ENCODE measurements around the gene RARRES2. TPM values are rescaled to one million over a fixed set of nuclear protein-coding genes. Genes with fewer than 3 reads are reported as not detected.
A peak's percentile ranks its signal among the peaks of the same experiment; 100 is the strongest.
"Not testable (repeated sequence)": the region's sequence is repeated elsewhere in the genome, so short reads cannot be mapped to it uniquely, and the experiment has no call there.

The RARRES2 gene
- total RNA-seq, 1 donor: 26.1 TPM

- H3K9me3 ChIP-seq (ENCODE audit: low read depth, low read length): no peaks in the 10 kb centered on the region
- H3K79me2 ChIP-seq (ENCODE audit: insufficient read depth, low read length): peaks cover 7% of the 10 kb centered on the region
- H2AFZ ChIP-seq (ENCODE audit: low read length): no peak overlapping the region
- no peak overlapping the region for H3K4me3 ChIP-seq (ENCODE audit: insufficient read depth, low read length)
- no peaks in the 10 kb centered on the region for H3K4me1 ChIP-seq (ENCODE audit: insufficient read depth, low read length)
- DNase-seq (ENCODE audit: insufficient read length, low spot score, missing footprints): peak; percentile 58
- H4K20me1 ChIP-seq (ENCODE audit: insufficient read depth, low read length): peaks cover 10% of the 10 kb centered on the region
- H3K4me2 ChIP-seq (ENCODE audit: insufficient read depth, low read length): no peak overlapping the region
- no peaks in the 10 kb centered on the region for H3K27me3 ChIP-seq (ENCODE audit: insufficient read depth, low read length)
- TF ChIP-seq, protein P1, sequence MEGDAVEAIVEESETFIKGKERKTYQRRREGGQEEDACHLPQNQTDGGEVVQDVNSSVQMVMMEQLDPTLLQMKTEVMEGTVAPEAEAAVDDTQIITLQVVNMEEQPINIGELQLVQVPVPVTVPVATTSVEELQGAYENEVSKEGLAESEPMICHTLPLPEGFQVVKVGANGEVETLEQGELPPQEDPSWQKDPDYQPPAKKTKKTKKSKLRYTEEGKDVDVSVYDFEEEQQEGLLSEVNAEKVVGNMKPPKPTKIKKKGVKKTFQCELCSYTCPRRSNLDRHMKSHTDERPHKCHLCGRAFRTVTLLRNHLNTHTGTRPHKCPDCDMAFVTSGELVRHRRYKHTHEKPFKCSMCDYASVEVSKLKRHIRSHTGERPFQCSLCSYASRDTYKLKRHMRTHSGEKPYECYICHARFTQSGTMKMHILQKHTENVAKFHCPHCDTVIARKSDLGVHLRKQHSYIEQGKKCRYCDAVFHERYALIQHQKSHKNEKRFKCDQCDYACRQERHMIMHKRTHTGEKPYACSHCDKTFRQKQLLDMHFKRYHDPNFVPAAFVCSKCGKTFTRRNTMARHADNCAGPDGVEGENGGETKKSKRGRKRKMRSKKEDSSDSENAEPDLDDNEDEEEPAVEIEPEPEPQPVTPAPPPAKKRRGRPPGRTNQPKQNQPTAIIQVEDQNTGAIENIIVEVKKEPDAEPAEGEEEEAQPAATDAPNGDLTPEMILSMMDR (IDR thresholded peaks at IDR 0.05; ENCODE audit: extremely low read depth, low read depth, low read length): no peak
- H3K36me3 ChIP-seq (ENCODE audit: insufficient read depth, low read length): peaks cover 8% of the 10 kb centered on the region
- H3K27ac ChIP-seq (ENCODE audit: low read depth, low read length): no peak overlapping the region
Measured at GRCh38 chr7:150388306-150388705, 46.9 kb upstream of the RARRES2 start.

- not testable (repeated sequence) for H3K27ac ChIP-seq (ENCODE audit: low read depth, low read length)
Measured at GRCh38 chr7:150385884-150386283, 44.5 kb upstream of the RARRES2 start.

DNA sequence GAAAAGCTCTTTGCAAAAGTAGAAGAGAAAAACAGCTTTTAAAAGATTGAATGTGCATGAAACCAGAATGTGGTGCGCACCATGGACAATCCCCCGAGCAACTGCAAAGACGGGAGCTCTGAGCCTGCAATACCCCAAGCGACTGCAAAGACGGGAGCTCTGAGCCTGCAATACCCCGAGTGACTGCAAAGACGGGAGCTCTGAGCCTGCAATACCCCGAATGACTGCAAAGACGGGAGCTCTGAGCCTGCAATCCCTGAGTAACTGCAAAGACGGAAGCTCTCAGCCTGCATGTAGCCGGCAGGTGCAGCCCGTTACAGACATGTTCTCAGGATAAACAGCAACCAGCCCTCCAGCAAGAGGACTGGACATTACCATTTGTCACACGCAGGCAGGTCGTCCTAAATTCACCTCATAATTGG lies 43.9 kb upstream of the RARRES2 start:
- TF ChIP-seq, protein P1 (IDR thresholded peaks at IDR 0.05; ENCODE audit: extremely low read depth, low read depth, low read length): no peak
- Histone ChIP-seq H3K79me2 (ENCODE audit: insufficient read depth, low read length) (peaks cover 26% of the 10 kb centered on the region), H3K9me3 (ENCODE audit: low read depth, low read length) (no peaks in the 10 kb centered on the region), H3K27ac (ENCODE audit: low read depth, low read length) (no peak overlapping the region), H3K4me2 (ENCODE audit: insufficient read depth, low read length) (no peak overlapping the region), H4K20me1 (ENCODE audit: insufficient read depth, low read length) (peaks cover 8% of the 10 kb centered on the region), H3K27me3 (ENCODE audit: insufficient read depth, low read length) (no peaks in the 10 kb centered on the region), H3K4me3 (ENCODE audit: insufficient read depth, low read length) (no peak overlapping the region), H3K36me3 (ENCODE audit: insufficient read depth, low read length) (peaks cover 3% of the 10 kb centered on the region), H2AFZ (ENCODE audit: low read length) (no peak overlapping the region), H3K4me1 (ENCODE audit: insufficient read depth, low read length) (no peaks in the 10 kb centered on the region)
- DNase-seq (ENCODE audit: insufficient read length, low spot score, missing footprints): no peak

More at GRCh38 chr7:150385884-150386283, 44.5 kb upstream of the RARRES2 start:
- Histone ChIP-seq H4K20me1 (ENCODE audit: insufficient read depth, low read length) (peaks cover 10% of the 10 kb centered on the region), H3K79me2 (ENCODE audit: insufficient read depth, low read length) (peaks cover 20% of the 10 kb centered on the region)
- not testable (repeated sequence) for DNase-seq (ENCODE audit: insufficient read length, low spot score, missing footprints); H3K4me2 ChIP-seq (ENCODE audit: insufficient read depth, low read length); H3K36me3 ChIP-seq (ENCODE audit: insufficient read depth, low read length); H3K27me3 ChIP-seq (ENCODE audit: insufficient read depth, low read length); H3K9me3 ChIP-seq (ENCODE audit: low read depth, low read length); H2AFZ ChIP-seq (ENCODE audit: low read length); H3K4me1 ChIP-seq (ENCODE audit: insufficient read depth, low read length); H3K4me3 ChIP-seq (ENCODE audit: insufficient read depth, low read length)

DNA sequence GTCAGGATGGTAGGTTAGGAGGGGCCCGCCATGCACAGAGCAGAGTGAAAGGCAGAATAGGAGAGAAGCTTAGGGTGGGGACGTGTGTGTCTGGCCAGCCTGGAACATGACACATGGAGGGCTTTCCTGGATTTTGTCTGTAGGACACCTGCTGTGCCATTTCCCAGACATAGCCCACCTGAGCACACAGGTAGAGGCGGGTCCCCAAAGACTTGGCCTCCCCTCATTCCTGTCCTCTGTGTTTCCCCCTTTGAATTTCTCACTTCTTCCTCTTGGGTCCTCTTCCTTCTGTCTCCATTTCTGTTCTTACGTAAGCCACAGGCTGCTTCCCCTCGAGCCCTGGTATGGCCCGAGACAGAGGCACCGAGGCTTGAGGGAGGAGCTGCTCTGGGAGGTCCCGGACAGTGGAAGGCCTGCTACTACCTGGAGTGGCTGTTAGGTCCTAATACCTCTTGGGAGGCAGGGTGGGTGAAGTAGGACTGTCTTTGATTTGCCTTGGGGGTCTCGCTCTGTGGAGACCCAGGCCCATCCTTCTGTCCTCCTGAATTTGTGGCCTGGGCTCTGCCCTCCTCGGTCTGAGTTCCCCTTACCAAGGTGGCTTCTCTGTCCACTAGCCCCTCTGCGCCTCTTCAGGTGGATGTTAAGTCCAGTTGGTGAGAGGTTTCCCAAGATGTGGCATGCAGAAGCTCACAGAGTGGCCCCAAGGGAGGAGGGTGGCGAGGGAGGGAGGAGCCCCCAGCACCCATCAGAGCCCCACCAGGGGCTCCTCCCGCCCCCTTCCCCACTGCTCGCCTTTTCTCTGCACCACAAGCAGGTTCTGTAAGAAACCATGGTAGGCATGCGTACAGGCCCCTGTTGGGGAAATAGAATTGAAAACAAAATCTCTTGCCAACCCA lies 43.2 kb upstream of the RARRES2 start:
- H3K27me3 ChIP-seq (ENCODE audit: insufficient read depth, low read length): no peaks in the 10 kb centered on the region
- peaks cover 32% of the 10 kb centered on the region for H3K79me2 ChIP-seq (ENCODE audit: insufficient read depth, low read length)
- H3K36me3 ChIP-seq (ENCODE audit: insufficient read depth, low read length): no peaks in the 10 kb centered on the region
- no peak overlapping the region for H2AFZ ChIP-seq (ENCODE audit: low read length)
- H4K20me1 ChIP-seq (ENCODE audit: insufficient read depth, low read length): peaks cover 7% of the 10 kb centered on the region
- peaks cover 3% of the 10 kb centered on the region for H3K4me1 ChIP-seq (ENCODE audit: insufficient read depth, low read length)
- TF ChIP-seq, protein P1 (IDR thresholded peaks at IDR 0.05; ENCODE audit: extremely low read depth, low read depth, low read length): no peak
- H3K4me3 ChIP-seq (ENCODE audit: insufficient read depth, low read length): no peak overlapping the region
- no peak overlapping the region for H3K4me2 ChIP-seq (ENCODE audit: insufficient read depth, low read length)
- peak; percentile 73 for DNase-seq (ENCODE audit: insufficient read length, low spot score, missing footprints)
- H3K9me3 ChIP-seq (ENCODE audit: low read depth, low read length): no peaks in the 10 kb centered on the region
- no peak overlapping the region for H3K27ac ChIP-seq (ENCODE audit: low read depth, low read length)
